NOMO-1 treated with dmso at 0.1 percent for 144 hours (cell line): Measurements from ENCODE around the gene ARL8A.
"Not testable (repeated sequence)": the region's sequence is repeated elsewhere in the genome, so short reads cannot be mapped to it uniquely, and the experiment has no call there.

Experiments used
- DNase-seq: peaks from one replicate; lab custom pipeline; 2025; ENCODE audit not compliant: unreplicated experiment; lab: John Stamatoyannopoulos, UW

Gene ARL8A

DNA sequence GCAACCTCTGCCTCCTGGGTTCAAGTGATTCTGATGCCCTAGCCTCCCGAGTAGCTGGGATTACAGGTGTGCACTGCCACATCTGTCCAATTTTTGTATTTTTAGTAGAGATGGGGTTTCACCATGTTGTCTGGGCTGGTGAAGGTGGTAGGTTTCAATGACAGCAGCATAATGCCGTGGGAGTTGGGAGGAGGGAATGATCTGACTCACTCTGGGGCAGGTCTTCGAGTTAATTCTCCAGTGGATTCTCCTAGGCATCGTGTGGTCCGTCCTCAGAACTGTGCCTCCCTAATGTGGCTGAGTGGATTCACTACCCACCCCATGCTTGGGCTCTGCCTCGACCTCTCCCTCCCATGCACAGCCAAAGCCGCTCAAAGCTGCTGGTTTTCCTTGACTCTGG lies 23.5 kb downstream of the ARL8A start:
- no peak for DNase-seq

DNA sequence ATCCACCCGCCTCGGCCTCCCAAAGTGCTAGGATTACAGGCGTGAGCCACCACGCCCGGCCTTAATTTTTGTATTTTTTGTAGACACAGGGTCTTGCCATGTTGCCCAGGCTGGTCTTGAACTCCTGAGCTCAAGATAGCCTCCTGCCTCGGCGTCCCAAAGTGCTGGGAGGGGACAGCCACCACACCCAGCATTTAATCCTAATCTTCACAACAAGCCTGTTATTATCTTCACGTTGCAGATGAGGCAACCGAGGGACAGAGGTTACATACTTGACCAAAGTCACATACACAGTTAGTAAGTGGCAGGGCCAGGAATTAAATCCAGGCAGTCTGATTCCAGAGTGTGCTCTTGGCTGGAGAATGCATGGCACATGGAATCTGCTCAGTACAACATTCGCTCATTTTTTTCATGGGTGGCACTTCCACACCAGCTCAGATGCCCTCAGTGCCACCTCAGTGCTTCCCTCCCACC lies 26.6 kb downstream of the ARL8A start:
- no peak for DNase-seq

DNA sequence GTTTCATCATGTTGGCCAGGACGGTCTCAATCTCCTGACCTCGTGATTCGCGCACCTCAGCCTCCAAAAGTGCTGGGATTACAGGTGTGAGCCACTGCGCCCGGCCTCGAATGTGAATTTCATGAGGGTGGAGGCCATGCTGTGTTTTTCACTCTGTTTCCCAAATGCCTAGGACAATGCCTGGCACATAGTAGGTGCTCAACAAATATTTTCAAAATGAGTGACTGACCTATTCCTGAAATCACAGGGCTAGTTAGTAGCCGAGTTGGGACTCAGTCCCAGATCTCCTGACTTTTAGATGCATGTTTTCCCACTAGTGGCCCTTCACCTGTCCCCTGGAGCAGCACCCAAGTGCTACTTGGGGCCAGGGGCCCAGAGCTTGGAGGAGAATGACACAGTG lies 28.2 kb downstream of the ARL8A start:
- DNase-seq: no peak

DNA sequence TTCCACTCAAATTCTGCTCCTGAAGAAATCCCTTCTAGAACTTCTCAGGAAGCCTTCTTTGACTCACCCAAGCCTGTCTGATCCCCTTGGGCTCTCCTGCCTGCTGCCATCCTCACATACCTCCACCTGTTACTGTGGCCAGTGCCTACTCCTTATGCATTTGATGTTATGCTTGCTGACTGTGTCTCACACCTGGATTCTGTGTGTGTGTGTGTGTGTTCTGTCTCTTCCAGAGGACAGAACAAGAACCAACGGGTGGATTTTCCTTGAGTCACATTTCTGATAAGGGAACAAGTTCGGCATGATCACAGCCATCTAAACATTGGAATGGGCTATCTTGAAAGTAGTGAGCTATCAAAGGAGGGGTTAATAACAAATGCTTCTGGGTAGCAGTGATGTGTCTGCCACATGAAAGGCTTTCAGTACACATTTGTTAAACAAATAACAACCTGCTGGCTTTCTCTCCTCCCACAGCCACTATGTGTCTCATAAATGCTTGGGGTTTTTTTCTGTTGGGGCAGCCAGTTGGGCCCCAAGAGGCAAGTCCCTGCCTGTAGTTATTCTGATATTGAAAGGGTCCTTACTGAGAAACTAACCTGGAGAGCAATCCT lies 30.7 kb downstream of the ARL8A start:
- DNase-seq: no peak

DNA sequence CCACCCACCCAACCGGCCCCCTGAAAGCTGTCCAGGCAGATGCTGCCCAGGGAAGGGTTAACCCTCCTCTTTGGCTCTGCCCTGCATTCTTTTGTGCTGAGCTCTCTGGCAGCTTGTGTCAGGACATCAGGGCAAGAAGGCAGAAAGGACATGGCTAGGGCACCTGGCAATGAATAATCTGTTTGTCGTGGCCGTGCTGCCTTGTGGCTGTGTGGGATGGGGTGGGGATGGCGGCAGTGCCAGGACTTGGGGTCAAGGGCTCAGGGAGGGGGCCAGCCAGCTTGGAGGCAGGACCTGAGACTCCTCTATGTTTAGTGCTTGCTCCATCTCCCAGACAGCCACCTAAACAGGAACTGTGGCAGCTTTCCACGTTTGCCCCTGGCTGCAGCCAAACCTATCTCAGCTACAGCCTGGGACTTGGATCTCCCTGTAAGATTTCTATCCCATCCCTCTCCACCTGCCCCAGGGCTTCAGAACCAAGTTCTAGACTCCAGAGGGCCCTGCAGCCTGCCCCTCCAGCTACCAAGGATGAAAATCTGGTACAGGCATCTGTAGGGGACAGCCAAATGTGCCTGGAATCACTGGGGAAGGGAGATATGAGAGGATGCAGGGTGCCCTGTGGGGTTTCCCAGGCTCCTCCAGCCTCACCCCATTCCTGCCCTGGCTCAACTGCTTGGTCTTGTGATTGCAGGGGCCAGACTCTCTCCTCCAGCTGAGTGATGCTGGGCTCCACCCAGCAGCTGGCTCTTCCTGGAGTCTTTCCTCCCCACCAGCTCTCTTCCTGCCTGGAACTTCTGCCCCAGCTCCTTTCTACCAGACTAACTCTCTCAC lies 31.5 kb downstream of the ARL8A start:
- no peak for DNase-seq

DNA sequence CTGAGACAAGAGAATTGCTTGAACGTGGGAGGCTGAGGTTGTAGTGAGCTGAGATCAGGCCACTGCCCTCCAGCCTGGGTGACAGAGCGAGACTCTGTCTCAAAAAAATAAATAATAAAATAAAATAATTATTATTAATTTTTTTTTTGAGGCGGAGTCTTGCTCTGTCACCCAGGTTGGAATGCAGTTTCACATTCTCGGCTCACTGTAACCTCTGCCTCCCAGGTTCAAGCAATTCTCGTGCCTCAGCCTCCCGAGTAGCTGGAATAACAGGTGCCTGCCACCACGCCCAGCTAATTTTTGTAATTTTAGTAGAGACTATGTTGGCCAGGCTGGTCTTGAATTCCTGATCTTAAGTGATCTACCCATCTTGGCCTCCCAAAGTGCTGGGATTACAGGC lies 32.9 kb downstream of the ARL8A start:
- DNase-seq: not testable (repeated sequence)

DNA sequence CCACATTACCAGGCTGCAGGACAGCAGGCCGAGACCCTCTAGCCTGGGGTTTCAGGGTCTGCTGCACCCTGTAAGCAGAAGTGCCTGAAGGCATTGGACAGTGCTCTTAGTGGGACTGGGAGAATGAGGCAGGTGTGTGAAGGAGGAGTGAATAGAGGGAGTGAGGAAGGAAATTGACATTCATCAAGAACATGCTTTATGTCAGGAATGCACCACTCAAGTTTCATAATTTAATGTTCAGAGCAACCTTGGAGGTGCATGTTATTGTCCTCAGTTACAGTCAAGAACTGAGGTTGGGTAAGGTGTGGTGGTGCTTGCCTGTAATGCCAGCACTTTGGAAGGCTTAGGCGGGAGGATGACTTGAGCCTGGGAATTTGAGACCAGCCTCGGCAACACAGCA lies 33.6 kb downstream of the ARL8A start:
- DNase-seq: no peak

DNA sequence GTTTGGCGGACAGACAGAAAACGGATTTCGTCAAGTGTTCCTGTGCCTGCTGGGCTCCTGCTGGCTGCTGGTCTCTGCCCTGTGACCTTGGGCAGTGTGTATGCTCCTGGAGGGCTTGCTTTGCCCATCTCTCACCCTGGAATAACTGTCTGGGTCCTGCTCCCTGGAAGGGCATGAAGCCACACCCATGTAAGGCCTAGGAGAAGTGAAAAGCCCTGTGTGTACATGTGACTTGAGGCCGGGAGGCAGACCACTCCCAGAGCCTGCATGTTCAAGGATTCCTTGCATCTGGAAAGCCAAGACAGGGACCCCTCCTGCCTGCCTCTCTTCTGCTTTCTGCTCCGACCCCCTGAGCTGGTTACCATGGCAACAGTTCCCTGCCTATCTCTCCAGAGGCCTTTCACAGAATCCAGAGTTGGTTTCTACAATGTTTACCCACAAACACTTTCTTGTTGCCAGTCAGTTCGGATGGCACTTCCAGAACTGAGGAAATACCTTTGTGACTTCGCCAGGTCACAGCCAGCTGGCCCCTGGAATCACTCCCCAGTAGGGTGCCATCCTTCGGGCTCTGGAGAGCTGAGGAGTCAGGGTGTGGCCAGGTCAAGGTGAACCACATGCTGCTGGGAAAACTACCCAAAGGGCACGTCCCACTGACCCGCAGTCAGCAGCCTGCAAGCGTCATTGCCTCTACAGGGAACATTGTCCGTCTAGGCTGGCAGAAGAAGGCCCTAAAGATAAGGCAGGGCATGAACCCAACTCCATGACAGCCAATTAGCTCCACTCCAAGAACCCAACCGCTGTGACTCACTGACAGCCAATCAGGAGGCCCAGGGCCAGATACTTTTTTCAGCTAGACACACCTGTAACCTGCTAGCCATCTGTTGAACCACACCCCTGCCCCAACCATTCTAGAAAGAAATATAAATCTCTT lies 36.5 kb downstream of the ARL8A start:
- DNase-seq: no peak

DNA sequence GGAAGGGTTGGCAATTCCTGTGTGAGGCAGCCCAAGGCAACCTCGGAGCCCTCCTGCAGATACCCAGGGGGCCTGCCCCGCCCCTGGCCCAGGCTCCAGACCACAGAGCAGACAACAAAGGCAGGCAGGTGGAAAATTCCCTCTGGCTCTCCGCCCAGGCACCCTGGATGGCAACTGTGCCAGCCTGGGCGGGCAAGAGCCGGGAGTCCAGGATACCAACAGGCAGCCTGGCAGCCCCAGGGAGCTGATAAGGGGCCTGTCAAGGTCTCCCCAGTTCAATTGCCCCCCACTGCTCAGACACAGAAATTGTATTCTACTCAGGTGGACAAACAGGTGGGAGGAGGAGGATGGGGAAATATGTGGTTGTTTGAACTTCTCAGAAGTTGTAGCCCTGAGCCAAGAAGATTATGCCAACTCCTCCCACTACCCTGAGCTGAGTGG lies 37.2 kb downstream of the ARL8A start:
- DNase-seq: no peak

DNA sequence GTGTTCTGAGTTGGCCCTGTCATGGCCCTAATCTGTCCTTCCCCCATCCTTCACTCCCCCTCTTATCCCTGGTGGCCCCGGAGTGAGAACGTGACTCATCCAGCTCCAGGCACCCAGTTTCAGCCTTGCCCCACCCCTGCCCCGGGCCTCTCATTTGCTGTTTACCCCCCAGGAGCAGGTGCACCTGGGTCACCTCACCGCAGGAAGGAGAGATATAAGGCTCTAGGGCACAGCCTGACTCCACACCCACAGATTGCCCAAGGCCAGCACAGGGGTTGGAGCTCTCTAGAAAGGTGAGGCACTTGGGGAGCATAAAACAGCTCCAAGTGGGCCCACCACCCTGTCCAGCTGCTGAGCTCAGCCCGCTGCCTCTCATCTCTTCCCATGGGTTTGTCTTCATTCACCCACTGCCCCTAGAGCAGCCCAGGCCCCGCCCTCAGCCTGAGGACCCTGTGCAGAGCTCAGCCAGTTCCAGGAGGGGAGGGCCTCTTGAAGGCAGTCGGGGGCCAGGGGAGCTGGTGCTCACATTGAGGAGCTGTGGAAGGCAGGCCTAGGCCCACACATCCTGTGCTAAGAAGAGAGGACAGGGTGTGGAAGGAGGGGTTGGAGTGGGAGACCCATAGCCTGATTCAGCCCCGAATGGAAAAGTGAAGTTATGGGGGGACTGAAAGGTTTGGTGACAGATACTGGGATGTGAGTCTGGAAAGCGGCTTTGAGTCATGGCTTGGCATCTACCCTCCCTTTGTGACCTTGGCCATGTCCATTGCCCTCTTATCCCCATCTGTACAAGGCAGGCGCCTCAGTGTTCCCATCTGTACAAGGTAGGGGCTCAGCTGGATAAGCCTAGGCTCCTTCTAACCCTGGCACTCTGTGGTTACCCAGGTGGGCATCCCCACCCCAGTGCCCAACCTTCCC lies 37.9 kb downstream of the ARL8A start:
- no peak for DNase-seq

DNA sequence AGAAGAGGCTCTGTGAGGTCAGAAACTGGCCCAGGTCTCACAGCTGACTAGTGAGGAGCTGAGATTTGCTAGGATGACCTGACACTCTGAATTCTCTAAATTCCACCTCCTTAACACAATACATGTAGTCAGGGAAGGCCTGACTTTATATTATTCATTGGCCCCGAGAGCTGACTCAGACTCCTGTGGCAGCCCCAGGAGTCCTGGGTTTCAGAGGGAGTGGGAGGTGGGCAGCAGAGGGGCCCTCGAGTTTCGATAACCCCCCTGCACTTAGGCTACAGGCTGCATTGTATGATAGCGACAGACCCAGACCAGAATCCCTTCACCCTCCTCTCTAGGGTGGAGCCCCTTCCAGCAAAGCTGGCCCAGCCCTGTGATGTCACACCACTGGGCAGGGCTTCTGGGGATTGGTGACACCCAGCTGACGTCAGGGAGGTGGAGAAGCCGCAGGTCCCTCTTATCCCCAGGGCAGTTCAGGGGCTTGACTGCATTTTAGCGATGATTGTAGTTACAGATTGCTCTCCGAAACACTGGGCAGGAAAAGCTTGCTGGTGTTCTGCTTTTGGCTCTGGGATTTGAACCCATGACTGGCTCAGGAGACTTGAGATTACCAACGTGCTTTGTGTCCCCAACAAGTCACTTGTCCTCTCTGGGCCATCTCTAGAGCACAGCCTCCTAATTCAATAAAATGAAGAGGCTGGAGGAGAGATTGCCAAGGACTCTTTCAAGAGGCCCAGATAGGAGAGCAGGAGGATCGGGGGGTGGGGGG lies 38.8 kb downstream of the ARL8A start:
- DNase-seq: no peak

DNA sequence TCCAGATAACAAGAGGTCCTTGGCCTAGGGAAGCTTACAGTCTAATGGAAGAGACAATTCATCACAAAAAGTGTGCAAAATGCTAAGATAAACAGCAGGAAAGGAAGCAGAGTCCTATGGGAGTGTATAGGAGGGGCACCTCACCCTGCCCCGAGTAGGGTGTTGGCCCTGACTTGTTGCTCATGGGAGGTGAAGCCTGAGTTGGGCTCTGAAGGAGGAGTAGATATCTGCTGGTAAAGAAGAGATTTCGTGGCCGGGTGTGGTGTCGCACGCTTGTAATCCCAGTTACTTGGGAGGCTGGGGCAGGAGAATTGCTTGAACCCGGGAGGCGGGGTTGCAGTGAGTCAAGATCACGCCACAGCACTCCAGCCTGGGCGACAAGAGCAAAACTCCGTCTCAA lies 40.5 kb downstream of the ARL8A start:
- no peak for DNase-seq

DNA sequence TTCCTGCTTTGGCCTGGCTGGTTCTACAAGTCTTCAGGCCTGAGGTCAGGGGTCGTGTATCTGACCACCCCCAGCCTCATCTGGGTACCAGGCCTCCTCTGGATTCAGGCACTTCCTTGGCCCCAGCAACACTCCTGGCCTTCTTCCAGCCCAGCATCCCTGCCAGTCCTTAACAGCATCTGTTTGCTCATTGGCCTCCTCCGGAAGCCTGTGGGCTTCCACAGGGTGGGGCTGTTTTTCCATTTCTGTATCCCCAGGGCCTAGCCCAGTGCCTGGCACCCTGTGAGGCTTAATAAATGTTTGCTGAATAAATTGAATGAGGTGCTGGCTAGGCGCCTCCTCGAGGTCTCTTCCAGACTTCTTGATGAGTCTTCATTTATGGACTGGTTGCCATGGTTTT lies 43.4 kb downstream of the ARL8A start:
- DNase-seq: no peak

DNA sequence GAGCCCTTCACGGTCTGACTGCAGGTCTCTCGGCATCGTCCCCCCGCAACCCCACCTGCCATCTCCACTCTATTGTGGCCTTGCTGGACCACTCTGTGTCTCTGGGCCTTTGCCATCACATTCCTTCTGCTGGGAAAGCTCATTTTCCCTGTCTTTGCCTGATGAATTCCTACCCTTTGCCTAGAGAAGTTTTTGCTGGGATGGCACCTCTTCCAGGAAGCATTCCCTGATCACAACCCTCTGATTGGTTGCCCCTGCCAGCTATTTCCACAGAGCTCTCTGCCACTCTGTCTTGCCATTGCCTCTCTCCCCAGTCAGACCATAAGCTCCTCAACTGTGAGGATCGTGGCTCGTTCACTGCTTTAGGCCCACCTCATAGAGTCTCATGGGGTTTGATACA lies 50.7 kb downstream of the ARL8A start:
- DNase-seq: no peak

DNA sequence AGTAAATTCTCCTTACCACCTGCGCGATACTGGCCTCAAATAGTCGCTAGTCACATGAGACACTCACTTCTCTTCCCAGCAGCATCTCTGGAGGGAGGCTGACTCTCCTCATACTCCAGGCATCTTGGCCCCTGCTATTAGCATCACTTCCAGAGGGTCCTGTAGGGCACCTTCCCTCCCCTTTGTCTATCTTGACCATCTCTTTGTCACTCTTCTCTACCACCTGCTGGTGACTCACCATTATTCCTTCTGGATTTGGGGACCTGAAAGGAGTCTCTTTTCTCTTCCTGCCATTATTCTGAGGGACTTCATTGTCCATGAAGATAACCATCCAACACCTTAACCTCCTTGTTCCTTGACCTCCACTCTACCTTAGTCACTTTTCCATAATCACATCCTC lies 53.5 kb downstream of the ARL8A start:
- no peak for DNase-seq

DNA sequence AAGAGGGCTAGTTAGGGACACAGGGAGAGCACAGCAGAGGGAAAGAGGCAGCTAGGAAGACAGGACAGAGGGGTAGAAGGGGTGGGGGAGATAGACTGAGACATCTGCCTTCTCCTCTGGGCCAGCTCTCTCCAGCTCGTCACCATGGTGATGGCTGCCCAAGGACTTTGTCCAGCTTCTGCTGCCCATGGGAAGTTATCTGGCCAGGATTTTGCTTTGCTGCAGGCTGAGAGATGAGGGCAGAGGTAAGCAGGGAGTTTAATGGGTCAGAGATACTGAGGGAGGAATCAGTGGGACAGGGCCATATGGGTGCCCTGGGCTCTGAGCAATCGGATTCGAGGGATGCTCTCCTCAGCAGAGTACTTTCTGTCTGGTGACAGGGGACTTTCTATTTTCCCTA lies 56.3 kb downstream of the ARL8A start:
- no peak for DNase-seq

DNA sequence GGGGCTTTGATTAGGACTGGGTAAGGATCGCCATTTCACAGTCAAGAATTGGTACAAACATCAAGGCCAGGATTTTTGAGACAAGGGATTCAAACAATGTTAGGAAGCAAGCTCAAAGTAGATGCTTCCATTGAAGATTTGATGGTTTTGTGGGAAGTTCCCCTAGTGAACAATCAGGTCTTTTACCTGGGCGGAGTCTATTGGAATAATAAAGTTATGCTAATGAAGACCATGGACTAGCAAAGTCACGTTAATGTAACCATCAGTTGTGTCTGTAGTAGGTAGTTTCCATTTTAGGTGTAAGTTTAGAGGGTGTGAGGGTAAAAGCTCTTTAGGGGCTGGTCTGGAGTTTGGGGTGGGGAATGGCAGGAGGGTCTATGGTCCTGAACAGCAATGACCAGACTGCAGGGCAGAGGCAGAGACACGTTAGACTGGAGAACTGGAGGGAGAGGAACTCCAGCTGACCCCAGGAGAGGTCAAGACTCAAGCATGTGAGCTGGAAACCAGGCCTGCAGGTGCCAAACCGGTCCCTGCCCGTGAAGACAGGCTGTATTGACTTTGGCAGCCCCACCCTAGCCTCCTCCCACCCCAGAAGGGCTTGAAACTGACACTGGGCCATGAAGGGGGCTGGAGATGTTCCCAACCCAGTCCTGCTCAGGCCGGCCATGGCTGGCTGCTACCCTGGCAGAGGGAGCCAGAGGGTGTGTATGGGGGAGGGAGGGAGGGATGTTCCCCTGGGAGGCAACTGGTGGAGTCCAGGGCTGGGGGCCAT lies 57.8 kb downstream of the ARL8A start:
- no peak for DNase-seq

DNA sequence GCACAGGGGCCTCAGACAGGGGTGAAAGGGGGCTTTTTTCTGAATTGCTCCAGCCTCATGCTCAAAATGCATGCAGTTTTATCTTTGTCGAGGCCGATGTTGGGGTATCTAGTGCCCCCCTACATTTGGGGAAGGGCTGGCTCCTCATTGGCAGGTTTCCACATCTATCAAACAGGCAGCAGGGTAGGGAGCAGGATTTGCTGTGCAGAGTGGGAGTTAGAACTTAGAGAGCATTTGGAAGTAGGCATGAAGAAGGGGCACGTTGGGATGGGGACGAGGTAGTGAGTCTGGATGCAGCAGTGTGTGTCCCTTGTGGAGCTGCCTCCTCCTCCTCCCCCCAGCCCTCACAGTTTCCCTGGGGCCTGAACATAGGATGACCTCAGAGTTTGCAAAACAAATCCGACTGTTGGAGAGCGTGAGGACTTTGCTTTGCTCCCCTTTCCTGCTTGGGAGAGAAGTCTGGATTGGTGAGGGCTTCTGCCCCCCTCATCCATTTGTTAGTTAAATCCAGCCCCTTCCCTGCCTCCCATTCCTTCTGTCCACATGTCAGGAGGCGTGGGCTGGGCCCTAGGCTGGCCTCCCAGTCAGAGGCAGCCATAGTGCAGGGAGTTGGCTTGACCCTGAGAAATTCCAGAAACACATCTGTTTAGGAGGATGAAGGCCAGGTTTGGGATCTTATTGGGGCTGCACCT lies 58.7 kb downstream of the ARL8A start:
- no peak for DNase-seq
